Measurements from ENCODE around the gene ASB11. TPM values are rescaled to one million over a fixed set of nuclear protein-coding genes. Genes with fewer than 3 reads are reported as not detected.

ASB11 gene
- total RNA-seq, 1 donor from 2014 or later = not detected

GRCh38 chrX:15299941-15300851 lies 15.2 kb downstream of the ASB11 start:
- no peak for DNase-seq (ENCODE audit: extremely low spot score, unreplicated experiment)
- Mint-ChIP-seq H3K9me3 (ENCODE audit: unreplicated experiment) (no peaks in the 10 kb centered on the region), H3K27ac (ENCODE audit: unreplicated experiment) (no peak overlapping the region), H3K4me1 (ENCODE audit: unreplicated experiment) (no peaks in the 10 kb centered on the region), H3K27me3 (ENCODE audit: unreplicated experiment) (peaks cover 3% of the 10 kb centered on the region), H3K4me3 (ENCODE audit: unreplicated experiment) (no peak overlapping the region), H3K36me3 (ENCODE audit: unreplicated experiment) (no peaks in the 10 kb centered on the region)
- peak; percentile 62 for TF ChIP-seq CTCF (IDR thresholded peaks at IDR 0.05)

GRCh38 chrX:15298780-15299179 lies 16.7 kb downstream of the ASB11 start:
- Mint-ChIP-seq H3K4me3 (ENCODE audit: unreplicated experiment) (no peak overlapping the region), H3K27me3 (ENCODE audit: unreplicated experiment) (no peaks in the 10 kb centered on the region), H3K36me3 (ENCODE audit: unreplicated experiment) (no peaks in the 10 kb centered on the region), H3K4me1 (ENCODE audit: unreplicated experiment) (no peaks in the 10 kb centered on the region), H3K27ac (ENCODE audit: unreplicated experiment) (no peak overlapping the region), H3K9me3 (ENCODE audit: unreplicated experiment) (no peaks in the 10 kb centered on the region)
- DNase-seq (ENCODE audit: extremely low spot score, unreplicated experiment) = no peak
- no peak for TF ChIP-seq CTCF (IDR thresholded peaks at IDR 0.05)

GRCh38 chrX:15298201-15298600 lies 17.2 kb downstream of the ASB11 start:
- Mint-ChIP-seq H3K4me1 (ENCODE audit: unreplicated experiment) (no peaks in the 10 kb centered on the region), H3K36me3 (ENCODE audit: unreplicated experiment) (no peaks in the 10 kb centered on the region), H3K27me3 (ENCODE audit: unreplicated experiment) (no peaks in the 10 kb centered on the region), H3K4me3 (ENCODE audit: unreplicated experiment) (no peak overlapping the region), H3K9me3 (ENCODE audit: unreplicated experiment) (no peaks in the 10 kb centered on the region), H3K27ac (ENCODE audit: unreplicated experiment) (no peak overlapping the region)
- TF ChIP-seq CTCF (IDR thresholded peaks at IDR 0.05) = no peak
- no peak for DNase-seq (ENCODE audit: extremely low spot score, unreplicated experiment)

GRCh38 chrX:15293451-15293850 lies 22.0 kb downstream of the ASB11 start:
- no peaks in the 10 kb centered on the region for H3K9me3 Mint-ChIP-seq (ENCODE audit: unreplicated experiment)
- H3K4me3 Mint-ChIP-seq (ENCODE audit: unreplicated experiment) = no peak overlapping the region
- no peaks in the 10 kb centered on the region for H3K27me3 Mint-ChIP-seq (ENCODE audit: unreplicated experiment)
- TF ChIP-seq CTCF (IDR thresholded peaks at IDR 0.05) = no peak
- H3K4me1 Mint-ChIP-seq (ENCODE audit: unreplicated experiment) = no peaks in the 10 kb centered on the region
- no peaks in the 10 kb centered on the region for H3K36me3 Mint-ChIP-seq (ENCODE audit: unreplicated experiment)
- no peak for DNase-seq (ENCODE audit: extremely low spot score, unreplicated experiment)
- no peak overlapping the region for H3K27ac Mint-ChIP-seq (ENCODE audit: unreplicated experiment)

GRCh38 chrX:15292861-15293260 lies 22.6 kb downstream of the ASB11 start:
- Mint-ChIP-seq H3K4me3 (ENCODE audit: unreplicated experiment) (no peak overlapping the region), H3K27me3 (ENCODE audit: unreplicated experiment) (no peaks in the 10 kb centered on the region), H3K36me3 (ENCODE audit: unreplicated experiment) (no peaks in the 10 kb centered on the region), H3K27ac (ENCODE audit: unreplicated experiment) (no peak overlapping the region), H3K4me1 (ENCODE audit: unreplicated experiment) (no peaks in the 10 kb centered on the region), H3K9me3 (ENCODE audit: unreplicated experiment) (no peaks in the 10 kb centered on the region)
- DNase-seq (ENCODE audit: extremely low spot score, unreplicated experiment) = no peak
- TF ChIP-seq CTCF (IDR thresholded peaks at IDR 0.05) = no peak

Measured in osteocyte (in vitro differentiated cells).